ENCODE measurements around the gene GNLY. TPM values are rescaled to one million over a fixed set of nuclear protein-coding genes. Genes with fewer than 3 reads are reported as not detected.

GNLY gene
- polyA plus RNA-seq, 1 of the 3 experiments (the other 2 are of a cell fraction) = not detected

DNA sequence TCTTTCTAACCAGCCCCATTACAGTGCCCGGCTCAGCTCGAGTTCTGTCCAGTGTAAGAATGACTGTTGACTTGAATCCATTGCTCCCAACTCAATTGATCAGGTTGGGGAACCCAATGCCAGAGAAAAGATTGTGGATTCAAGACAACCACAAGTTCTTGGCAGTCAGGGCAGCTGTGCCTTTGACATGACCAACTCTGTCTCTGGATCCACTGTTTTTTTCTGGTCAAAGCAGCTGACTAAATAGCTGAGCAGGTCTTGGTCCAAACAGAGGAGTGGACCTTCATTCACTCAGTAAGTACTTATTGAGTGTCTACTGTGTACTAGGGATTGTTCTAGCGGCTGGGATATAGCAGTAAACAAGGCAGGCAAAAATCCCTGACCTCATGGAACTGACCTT lies 53.3 kb downstream of the GNLY start:
- Histone ChIP-seq H3K4me2 (no peak overlapping the region), H3K9ac (no peak overlapping the region), H3K27me3 (ENCODE audit: insufficient read depth) (no peaks in the 10 kb centered on the region), H3K9me2 (no peaks in the 10 kb centered on the region), H4K20me1 (ENCODE audit: insufficient read depth) (no peaks in the 10 kb centered on the region), H2AFZ (ENCODE audit: low read depth) (no peak overlapping the region), H3F3A (replicated peaks; ENCODE audit: insufficient read depth) (peaks cover 16% of the 10 kb centered on the region), H3K4me1 (ENCODE audit: control insufficient read depth in 1 of 2, insufficient read depth in 2 of 2, low read depth in 1 of 2, low read length in 1 of 2) (peaks cover 43 to 51% of the 10 kb centered on the region in 2 experiments), H3K4me3 (ENCODE audit: low read depth in 2 of 2, low read length in 1 of 2) (no peak overlapping the region), H3K79me2 (ENCODE audit: insufficient read depth) (no peaks in the 10 kb centered on the region), H3K36me3 (replicated peaks in 1 of 2; ENCODE audit: control insufficient read depth in 1 of 2, insufficient read depth in 2 of 2, low read length in 1 of 2) (no peaks in the 10 kb centered on the region), H3K9me3 (no peaks in the 10 kb centered on the region), H3K27ac (ENCODE audit: low read depth in 2 of 2, low read length in 1 of 2) (no peak overlapping the region)
- WGBS (ENCODE audit: low lambda C conversion rate) = 98% methylated on average over 3 of the region's 3 CpGs
- no peak for DNase-seq
- TF ChIP-seq, protein P1, sequence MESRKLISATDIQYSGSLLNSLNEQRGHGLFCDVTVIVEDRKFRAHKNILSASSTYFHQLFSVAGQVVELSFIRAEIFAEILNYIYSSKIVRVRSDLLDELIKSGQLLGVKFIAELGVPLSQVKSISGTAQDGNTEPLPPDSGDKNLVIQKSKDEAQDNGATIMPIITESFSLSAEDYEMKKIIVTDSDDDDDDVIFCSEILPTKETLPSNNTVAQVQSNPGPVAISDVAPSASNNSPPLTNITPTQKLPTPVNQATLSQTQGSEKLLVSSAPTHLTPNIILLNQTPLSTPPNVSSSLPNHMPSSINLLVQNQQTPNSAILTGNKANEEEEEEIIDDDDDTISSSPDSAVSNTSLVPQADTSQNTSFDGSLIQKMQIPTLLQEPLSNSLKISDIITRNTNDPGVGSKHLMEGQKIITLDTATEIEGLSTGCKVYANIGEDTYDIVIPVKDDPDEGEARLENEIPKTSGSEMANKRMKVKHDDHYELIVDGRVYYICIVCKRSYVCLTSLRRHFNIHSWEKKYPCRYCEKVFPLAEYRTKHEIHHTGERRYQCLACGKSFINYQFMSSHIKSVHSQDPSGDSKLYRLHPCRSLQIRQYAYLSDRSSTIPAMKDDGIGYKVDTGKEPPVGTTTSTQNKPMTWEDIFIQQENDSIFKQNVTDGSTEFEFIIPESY (IDR thresholded peaks at IDR 0.05; ENCODE audit: borderline replicate concordance, low read depth) = no peak
- TF ChIP-seq, protein P2, sequence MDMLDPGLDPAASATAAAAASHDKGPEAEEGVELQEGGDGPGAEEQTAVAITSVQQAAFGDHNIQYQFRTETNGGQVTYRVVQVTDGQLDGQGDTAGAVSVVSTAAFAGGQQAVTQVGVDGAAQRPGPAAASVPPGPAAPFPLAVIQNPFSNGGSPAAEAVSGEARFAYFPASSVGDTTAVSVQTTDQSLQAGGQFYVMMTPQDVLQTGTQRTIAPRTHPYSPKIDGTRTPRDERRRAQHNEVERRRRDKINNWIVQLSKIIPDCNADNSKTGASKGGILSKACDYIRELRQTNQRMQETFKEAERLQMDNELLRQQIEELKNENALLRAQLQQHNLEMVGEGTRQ (IDR thresholded peaks at IDR 0.05; ENCODE audit: borderline replicate concordance, low read depth, low read length) = no peak
- no peak for TF ChIP-seq EP300 (IDR thresholded peaks at IDR 0.05; ENCODE audit: borderline replicate concordance in 1 of 2, low read depth in 1 of 2, low read length in 1 of 2)
- TF ChIP-seq, protein P3, sequence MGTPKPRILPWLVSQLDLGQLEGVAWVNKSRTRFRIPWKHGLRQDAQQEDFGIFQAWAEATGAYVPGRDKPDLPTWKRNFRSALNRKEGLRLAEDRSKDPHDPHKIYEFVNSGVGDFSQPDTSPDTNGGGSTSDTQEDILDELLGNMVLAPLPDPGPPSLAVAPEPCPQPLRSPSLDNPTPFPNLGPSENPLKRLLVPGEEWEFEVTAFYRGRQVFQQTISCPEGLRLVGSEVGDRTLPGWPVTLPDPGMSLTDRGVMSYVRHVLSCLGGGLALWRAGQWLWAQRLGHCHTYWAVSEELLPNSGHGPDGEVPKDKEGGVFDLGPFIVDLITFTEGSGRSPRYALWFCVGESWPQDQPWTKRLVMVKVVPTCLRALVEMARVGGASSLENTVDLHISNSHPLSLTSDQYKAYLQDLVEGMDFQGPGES (IDR thresholded peaks at IDR 0.05; ENCODE audit: low read depth, low read length) = no peak
- no peak for TF ChIP-seq RXRA (IDR thresholded peaks at IDR 0.05; ENCODE audit: borderline replicate concordance, low read depth)
- TF ChIP-seq YY1 (IDR thresholded peaks at IDR 0.05; ENCODE audit: low read depth) = no peak
- TF ChIP-seq, protein P4, sequence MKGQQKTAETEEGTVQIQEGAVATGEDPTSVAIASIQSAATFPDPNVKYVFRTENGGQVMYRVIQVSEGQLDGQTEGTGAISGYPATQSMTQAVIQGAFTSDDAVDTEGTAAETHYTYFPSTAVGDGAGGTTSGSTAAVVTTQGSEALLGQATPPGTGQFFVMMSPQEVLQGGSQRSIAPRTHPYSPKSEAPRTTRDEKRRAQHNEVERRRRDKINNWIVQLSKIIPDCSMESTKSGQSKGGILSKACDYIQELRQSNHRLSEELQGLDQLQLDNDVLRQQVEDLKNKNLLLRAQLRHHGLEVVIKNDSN (IDR thresholded peaks at IDR 0.05; ENCODE audit: borderline replicate concordance, low read depth) = no peak
- TF ChIP-seq, protein P5, sequence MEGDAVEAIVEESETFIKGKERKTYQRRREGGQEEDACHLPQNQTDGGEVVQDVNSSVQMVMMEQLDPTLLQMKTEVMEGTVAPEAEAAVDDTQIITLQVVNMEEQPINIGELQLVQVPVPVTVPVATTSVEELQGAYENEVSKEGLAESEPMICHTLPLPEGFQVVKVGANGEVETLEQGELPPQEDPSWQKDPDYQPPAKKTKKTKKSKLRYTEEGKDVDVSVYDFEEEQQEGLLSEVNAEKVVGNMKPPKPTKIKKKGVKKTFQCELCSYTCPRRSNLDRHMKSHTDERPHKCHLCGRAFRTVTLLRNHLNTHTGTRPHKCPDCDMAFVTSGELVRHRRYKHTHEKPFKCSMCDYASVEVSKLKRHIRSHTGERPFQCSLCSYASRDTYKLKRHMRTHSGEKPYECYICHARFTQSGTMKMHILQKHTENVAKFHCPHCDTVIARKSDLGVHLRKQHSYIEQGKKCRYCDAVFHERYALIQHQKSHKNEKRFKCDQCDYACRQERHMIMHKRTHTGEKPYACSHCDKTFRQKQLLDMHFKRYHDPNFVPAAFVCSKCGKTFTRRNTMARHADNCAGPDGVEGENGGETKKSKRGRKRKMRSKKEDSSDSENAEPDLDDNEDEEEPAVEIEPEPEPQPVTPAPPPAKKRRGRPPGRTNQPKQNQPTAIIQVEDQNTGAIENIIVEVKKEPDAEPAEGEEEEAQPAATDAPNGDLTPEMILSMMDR (IDR thresholded peaks at IDR 0.05) = no peak
- TF ChIP-seq JUND (IDR thresholded peaks at IDR 0.05) = no peak
- no peak for TF ChIP-seq MXI1 (IDR thresholded peaks at IDR 0.05; ENCODE audit: low read depth, low read length)
- no peak for TF ChIP-seq CHD2 (IDR thresholded peaks at IDR 0.05; ENCODE audit: low read length, partially characterized antibody)
- no peak for TF ChIP-seq NFIC (IDR thresholded peaks at IDR 0.05; ENCODE audit: borderline replicate concordance)
- TF ChIP-seq TAF1 (IDR thresholded peaks at IDR 0.05; ENCODE audit: borderline replicate concordance, low read depth, low read length) = no peak
- no peak for TF ChIP-seq POLR2AphosphoS5 (IDR thresholded peaks at IDR 0.05; ENCODE audit: low read depth, low read length)
- no peak for TF ChIP-seq TCF12 (IDR thresholded peaks at IDR 0.05)
- POLR2A ChIA-PET = no interaction called here
- CTCF ChIA-PET = interaction anchor here (0.7 to 34.7 kb wide), 10 partner anchors 9 to 68 kb away, joined by 3 to 626 read pairs (median 4); no protein-coding TSS in a partner anchor
